ENCODE data around the gene TTC39A. TPM values are rescaled to one million over a fixed set of nuclear protein-coding genes. Genes with fewer than 3 reads are reported as not detected.

Gene TTC39A
- polyA plus RNA-seq, 2 of the 4 experiments (the other 2 are of a cell fraction), result 1.4 to 6.2 TPM

DNA sequence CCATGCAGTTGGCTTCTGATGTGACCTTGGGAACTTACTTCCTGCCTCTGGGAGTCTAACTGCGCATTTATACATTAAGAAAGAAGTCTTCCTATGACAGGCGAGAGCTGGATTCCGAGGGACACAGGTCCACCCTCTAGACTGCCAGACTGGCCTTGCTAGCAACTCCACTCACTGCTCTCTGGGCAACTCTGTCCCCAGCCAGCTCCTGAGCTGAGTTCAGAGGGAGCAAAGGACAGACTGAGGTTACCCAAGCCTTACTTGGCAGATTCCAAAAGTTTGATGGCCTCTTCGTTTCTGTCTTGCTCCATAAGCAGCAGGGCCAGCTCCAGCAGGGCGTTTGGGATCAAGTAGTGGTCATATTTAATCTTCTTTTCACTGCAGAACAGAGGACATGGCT is 41.8 kb downstream of the TTC39A start:
- Histone ChIP-seq H3K27ac (no peak overlapping the region), H3K9me3 (no peaks in the 10 kb centered on the region), H3K4me2 (no peak overlapping the region), H3K4me3 (no peak overlapping the region), H3K4me1 (peaks cover 10% of the 10 kb centered on the region; the same call in 2 of the 3 replicates)
- DNase-seq (ENCODE audit: low read depth in 1 of 2, low spot score in 1 of 2) (no peak), ATAC-seq (no peak; a peak in 1 of 6 replicates), FAIRE-seq (no peak)
- ChIA-PET POLR2A (no interaction called here), CTCF (interaction anchor here (4.0 kb wide), 1 partner anchor 8 kb away, joined by 27 read pairs; no protein-coding TSS in a partner anchor)
- 55% methylated on average over 5 of the region's 5 CpGs for WGBS (ENCODE audit: missing lambda C conversion rate)
- TF ChIP-seq FOSB (CRISPR knock-in tag; IDR thresholded peaks at IDR 0.05), result no peak
- no peak for TF ChIP-seq GATA3 (IDR thresholded peaks at IDR 0.05; ENCODE audit: borderline replicate concordance)
- no peak for TF ChIP-seq KDM5A (IDR thresholded peaks at IDR 0.05)
- no peak for TF ChIP-seq ESRRA (IDR thresholded peaks at IDR 0.05; ENCODE audit: borderline replicate concordance, low read length)
- no peak for TF ChIP-seq MAFK (IDR thresholded peaks at IDR 0.05; ENCODE audit: partially characterized antibody)
- no peak for TF ChIP-seq PHF8 (IDR thresholded peaks at IDR 0.05; ENCODE audit: borderline replicate concordance, low read depth)
- no peak for TF ChIP-seq MAZ (IDR thresholded peaks at IDR 0.05; ENCODE audit: borderline replicate concordance, low read depth, low read length)
- TF ChIP-seq TFCP2L1 (CRISPR knock-in tag; IDR thresholded peaks at IDR 0.05), result no peak
- TF ChIP-seq CBX8 (IDR thresholded peaks at IDR 0.05), result no peak
- no peak for TF ChIP-seq POLR2A (IDR thresholded peaks at IDR 0.05; ENCODE audit: low read length)
- no peak for TF ChIP-seq HDAC2 (IDR thresholded peaks at IDR 0.05)
- TF ChIP-seq, protein P1, sequence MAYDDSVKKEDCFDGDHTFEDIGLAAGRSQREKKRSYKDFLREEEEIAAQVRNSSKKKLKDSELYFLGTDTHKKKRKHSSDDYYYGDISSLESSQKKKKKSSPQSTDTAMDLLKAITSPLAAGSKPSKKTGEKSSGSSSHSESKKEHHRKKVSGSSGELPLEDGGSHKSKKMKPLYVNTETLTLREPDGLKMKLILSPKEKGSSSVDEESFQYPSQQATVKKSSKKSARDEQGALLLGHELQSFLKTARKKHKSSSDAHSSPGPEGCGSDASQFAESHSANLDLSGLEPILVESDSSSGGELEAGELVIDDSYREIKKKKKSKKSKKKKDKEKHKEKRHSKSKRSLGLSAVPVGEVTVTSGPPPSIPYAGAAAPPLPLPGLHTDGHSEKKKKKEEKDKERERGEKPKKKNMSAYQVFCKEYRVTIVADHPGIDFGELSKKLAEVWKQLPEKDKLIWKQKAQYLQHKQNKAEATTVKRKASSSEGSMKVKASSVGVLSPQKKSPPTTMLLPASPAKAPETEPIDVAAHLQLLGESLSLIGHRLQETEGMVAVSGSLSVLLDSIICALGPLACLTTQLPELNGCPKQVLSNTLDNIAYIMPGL (CRISPR knock-in tag; IDR thresholded peaks at IDR 0.05; ENCODE audit: borderline replicate concordance), result no peak

GRCh38 chr1:51287966-51288365 is 42.4 kb downstream of the TTC39A start:
- Histone ChIP-seq H3K27ac (no peak overlapping the region), H3K4me1 (peaks cover 10% of the 10 kb centered on the region; the same call in 2 of the 3 replicates), H3K9me3 (no peaks in the 10 kb centered on the region), H3K4me3 (no peak overlapping the region), H3K4me2 (no peak overlapping the region)
- WGBS (ENCODE audit: missing lambda C conversion rate), result 88% methylated on average over 8 of the region's 8 CpGs
- ATAC-seq (no peak), DNase-seq (ENCODE audit: low read depth in 1 of 2, low spot score in 1 of 2) (no peak), FAIRE-seq (no peak)
- ChIA-PET POLR2A (no interaction called here), CTCF (interaction anchor here (4.0 kb wide), 1 partner anchor 9 kb away, joined by 27 read pairs; no protein-coding TSS in a partner anchor)
- no peak for TF ChIP-seq RFX5 (IDR thresholded peaks at IDR 0.05)
- no peak for TF ChIP-seq JUN (IDR thresholded peaks at IDR 0.05)
- no peak for TF ChIP-seq HOXB13 (CRISPR knock-in tag; IDR thresholded peaks at IDR 0.05; ENCODE audit: low read depth)
- TF ChIP-seq NR3C1 (IDR thresholded peaks at IDR 0.05), result no peak
- TF ChIP-seq EP300 (IDR thresholded peaks at IDR 0.05), result no peak
- TF ChIP-seq, protein P2, sequence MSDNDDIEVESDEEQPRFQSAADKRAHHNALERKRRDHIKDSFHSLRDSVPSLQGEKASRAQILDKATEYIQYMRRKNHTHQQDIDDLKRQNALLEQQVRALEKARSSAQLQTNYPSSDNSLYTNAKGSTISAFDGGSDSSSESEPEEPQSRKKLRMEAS (IDR thresholded peaks at IDR 0.05), result no peak
- TF ChIP-seq REST (IDR thresholded peaks at IDR 0.05), result no peak
- no peak for TF ChIP-seq NPAS2 (CRISPR knock-in tag; IDR thresholded peaks at IDR 0.05; ENCODE audit: borderline replicate concordance)
- TF ChIP-seq, protein P3, sequence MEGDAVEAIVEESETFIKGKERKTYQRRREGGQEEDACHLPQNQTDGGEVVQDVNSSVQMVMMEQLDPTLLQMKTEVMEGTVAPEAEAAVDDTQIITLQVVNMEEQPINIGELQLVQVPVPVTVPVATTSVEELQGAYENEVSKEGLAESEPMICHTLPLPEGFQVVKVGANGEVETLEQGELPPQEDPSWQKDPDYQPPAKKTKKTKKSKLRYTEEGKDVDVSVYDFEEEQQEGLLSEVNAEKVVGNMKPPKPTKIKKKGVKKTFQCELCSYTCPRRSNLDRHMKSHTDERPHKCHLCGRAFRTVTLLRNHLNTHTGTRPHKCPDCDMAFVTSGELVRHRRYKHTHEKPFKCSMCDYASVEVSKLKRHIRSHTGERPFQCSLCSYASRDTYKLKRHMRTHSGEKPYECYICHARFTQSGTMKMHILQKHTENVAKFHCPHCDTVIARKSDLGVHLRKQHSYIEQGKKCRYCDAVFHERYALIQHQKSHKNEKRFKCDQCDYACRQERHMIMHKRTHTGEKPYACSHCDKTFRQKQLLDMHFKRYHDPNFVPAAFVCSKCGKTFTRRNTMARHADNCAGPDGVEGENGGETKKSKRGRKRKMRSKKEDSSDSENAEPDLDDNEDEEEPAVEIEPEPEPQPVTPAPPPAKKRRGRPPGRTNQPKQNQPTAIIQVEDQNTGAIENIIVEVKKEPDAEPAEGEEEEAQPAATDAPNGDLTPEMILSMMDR (IDR thresholded peaks at IDR 0.05), result no peak
- TF ChIP-seq POLR2A (IDR thresholded peaks at IDR 0.05; ENCODE audit: low read length), result no peak
- TF ChIP-seq, protein P4, sequence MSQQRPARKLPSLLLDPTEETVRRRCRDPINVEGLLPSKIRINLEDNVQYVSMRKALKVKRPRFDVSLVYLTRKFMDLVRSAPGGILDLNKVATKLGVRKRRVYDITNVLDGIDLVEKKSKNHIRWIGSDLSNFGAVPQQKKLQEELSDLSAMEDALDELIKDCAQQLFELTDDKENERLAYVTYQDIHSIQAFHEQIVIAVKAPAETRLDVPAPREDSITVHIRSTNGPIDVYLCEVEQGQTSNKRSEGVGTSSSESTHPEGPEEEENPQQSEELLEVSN (IDR thresholded peaks at IDR 0.05; ENCODE audit: borderline replicate concordance, low read depth), result no peak
- no peak for TF ChIP-seq NFE2L2 (conservative IDR thresholded peaks at IDR 0.05; ENCODE audit: low read length)
- TF ChIP-seq MYC (IDR thresholded peaks at IDR 0.05; ENCODE audit: borderline replicate concordance, low read length), result no peak
- TF ChIP-seq JUNB (IDR thresholded peaks at IDR 0.05), result no peak
- TF ChIP-seq, protein P5, sequence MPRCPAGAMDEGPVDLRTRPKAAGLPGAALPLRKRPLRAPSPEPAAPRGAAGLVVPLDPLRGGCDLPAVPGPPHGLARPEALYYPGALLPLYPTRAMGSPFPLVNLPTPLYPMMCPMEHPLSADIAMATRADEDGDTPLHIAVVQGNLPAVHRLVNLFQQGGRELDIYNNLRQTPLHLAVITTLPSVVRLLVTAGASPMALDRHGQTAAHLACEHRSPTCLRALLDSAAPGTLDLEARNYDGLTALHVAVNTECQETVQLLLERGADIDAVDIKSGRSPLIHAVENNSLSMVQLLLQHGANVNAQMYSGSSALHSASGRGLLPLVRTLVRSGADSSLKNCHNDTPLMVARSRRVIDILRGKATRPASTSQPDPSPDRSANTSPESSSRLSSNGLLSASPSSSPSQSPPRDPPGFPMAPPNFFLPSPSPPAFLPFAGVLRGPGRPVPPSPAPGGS (IDR thresholded peaks at IDR 0.05), result no peak
- no peak for TF ChIP-seq MAFK (IDR thresholded peaks at IDR 0.05; ENCODE audit: partially characterized antibody)
- TF ChIP-seq CHD2 (IDR thresholded peaks at IDR 0.05; ENCODE audit: low read length, partially characterized antibody), result no peak
- TF ChIP-seq, protein P6, sequence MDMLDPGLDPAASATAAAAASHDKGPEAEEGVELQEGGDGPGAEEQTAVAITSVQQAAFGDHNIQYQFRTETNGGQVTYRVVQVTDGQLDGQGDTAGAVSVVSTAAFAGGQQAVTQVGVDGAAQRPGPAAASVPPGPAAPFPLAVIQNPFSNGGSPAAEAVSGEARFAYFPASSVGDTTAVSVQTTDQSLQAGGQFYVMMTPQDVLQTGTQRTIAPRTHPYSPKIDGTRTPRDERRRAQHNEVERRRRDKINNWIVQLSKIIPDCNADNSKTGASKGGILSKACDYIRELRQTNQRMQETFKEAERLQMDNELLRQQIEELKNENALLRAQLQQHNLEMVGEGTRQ (IDR thresholded peaks at IDR 0.05), result no peak
- TF ChIP-seq SMC3 (IDR thresholded peaks at IDR 0.05), result no peak
